AG09309 (cell line): ENCODE data around the gene IDH3B.
"Not testable (repeated sequence)": the region's sequence is repeated elsewhere in the genome, so short reads cannot be mapped to it uniquely, and the experiment has no call there.

Experiments used
- DNase-seq: peaks from one replicate; pipeline ENCODE4 v3.0.0-alpha.2; 2010; ENCODE audit warnings: low read depth
- H3K4me3 ChIP-seq: 2 replicates; pipeline ENCODE4 v1.5.1; 2011; ENCODE audit warnings: mild to moderate bottlenecking, low read depth, low read length, moderate library complexity; ENCODE audit not compliant: control insufficient read depth
- CTCF ChIP-seq: IDR thresholded peaks from 2 replicates; pipeline ENCODE4 v1.5.1; 2011; ENCODE audit warnings: mild to moderate bottlenecking, low read depth, low read length, inconsistent platforms; ENCODE audit not compliant: insufficient read depth, control insufficient read depth; ENCODE audit errors: missing control alignments

Gene IDH3B

DNA sequence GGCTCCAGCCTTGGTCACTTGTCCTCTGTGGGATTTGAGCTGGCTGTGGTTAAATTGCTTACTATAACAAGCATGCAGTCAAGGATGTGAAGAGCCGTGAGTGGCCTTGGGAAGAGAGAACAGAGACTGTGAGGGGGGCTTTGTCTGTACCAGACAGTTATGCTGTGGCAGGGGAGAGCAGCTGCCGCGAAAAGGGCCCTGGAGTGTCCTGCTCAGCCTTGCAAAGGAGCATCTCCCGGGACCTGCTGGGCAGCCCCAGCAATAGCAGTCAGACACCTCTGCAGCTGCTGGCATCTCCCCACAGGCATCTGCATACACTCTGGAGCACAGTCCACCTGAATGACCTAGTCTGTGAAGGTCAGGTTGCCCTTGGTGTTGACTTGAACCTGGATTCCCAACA lies 34.9 kb upstream of the IDH3B start:
- TF ChIP-seq CTCF = no peak
- no peak for DNase-seq

DNA sequence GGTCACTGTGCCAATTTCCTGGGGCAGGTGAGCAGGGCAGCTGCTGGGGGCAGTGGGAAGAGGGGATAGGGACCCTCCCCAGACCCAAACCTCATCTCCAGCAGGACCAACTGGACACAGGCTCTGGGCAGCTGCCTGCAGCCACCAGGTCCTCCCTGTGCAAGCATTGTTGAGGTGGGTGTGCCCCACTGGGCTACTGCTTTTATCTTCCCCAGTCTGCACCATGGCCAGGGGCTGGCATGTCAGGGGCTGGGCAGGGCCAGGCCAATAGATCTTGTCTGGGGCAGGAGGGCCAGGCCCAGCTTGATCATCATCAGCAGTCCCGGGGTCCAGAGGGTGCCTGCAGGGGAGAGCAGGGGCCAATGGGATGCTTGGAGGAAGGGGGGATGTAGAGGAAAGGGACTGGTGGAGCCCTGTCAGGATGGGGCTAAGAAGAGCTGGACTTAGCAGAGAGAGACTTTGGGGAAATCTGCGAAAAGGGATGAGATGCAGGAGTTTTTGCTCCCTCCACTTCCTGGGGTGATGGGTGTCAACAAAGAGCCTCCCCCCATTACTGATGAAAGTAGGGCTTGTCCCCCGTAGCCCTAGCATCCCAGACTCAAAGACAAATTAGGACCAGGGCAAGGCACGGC lies 34.3 kb upstream of the IDH3B start:
- no peak overlapping the region for H3K4me3 ChIP-seq
- DNase-seq = no peak
- no peak for TF ChIP-seq CTCF

More for the DNA sequence above, 34.9 kb upstream of the IDH3B start:
- no peak overlapping the region for H3K4me3 ChIP-seq

DNA sequence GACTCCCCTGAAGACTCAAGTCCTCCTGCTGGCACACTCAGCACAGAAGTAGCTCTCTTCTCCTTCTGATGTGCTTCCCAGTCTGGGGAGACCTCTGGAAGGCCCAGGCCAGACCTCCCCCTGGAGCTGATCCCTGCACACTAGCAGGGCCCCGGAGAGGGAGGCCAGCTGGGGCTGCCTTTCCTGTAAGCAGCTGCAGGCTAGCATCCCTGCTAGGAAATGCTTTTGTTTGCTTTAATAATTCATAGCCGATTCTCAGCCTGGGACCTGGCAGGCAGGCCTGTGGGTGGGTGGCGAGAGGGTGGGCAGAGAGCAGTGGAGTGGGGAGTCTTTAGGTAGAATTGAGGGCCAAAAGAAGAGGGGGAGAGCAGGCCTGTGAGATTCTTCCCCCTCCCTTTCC lies 33.8 kb upstream of the IDH3B start:
- H3K4me3 ChIP-seq = no peak overlapping the region
- TF ChIP-seq CTCF = no peak

DNA sequence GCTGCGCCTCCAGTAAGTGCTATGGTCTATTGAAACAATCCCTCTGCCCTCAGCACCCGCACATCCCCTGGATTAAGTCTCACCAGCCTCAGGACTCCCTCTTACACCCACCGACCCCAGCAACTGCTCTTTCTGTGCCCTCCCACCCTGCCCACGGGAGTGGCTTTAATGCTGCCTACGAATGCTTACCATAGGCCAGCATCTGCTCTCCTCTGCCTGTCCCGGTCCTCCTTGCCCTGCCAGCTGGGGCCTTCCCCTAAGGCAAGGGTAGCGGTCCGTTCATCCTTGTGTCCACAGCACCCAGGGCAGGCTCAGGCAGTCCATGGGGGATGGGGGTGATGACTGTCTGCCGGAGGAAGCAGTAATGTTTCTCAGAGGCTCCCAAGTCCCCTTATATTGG lies 32.6 kb upstream of the IDH3B start:
- H3K4me3 ChIP-seq = no peak overlapping the region
- TF ChIP-seq CTCF = no peak
- no peak for DNase-seq

More for the DNA sequence above, 33.8 kb upstream of the IDH3B start:
- DNase-seq = no peak

- H3K4me3 ChIP-seq, DNase-seq: not testable (repeated sequence)
Observed at GRCh38 chr20:2695984-2696525, 32.0 kb upstream of the IDH3B start.

- no peak for TF ChIP-seq CTCF
- no peak for DNase-seq
- no peak overlapping the region for H3K4me3 ChIP-seq
Observed at GRCh38 chr20:2695206-2695983, 31.4 kb upstream of the IDH3B start.

DNA sequence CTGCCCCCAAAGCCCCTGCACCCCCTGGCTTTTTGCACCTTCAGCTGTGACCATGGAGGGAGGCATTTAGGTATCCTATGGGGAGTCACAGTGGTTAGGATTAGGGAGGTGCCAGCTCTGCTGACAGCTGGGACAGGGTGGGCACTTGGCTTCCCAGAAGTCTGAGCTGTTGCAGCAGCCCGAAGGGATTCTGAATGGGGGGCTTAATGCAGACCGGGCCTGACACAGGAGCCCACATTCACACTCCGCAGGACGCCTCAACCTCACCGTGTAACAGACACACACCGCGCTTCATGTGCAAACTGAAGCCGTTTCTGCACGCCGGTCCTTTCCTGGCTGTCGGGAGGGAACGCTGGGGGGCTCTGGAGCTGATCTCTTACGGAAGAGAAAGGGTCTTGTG lies 30.5 kb upstream of the IDH3B start:
- no peak for DNase-seq
- no peak for TF ChIP-seq CTCF
- H3K4me3 ChIP-seq = no peak overlapping the region
